ENCODE results near the gene TTLL10. TPM values are rescaled to one million over a fixed set of nuclear protein-coding genes. Genes with fewer than 3 reads are reported as not detected.
A peak's percentile ranks its signal among the peaks of the same experiment; 100 is the strongest.

TTLL10 gene
- total RNA-seq, 1 experiment from 2014 or later, result 0.29 TPM

- Mint-ChIP-seq H3K9me3 (ENCODE audit: unreplicated experiment) (no peaks in the 10 kb centered on the region), H3K36me3 (ENCODE audit: insufficient read depth, unreplicated experiment) (peaks cover 42% of the 10 kb centered on the region), H3K27ac (ENCODE audit: unreplicated experiment) (peak overlapping the region; percentile 81), H3K27me3 (ENCODE audit: insufficient read depth, unreplicated experiment) (no peaks in the 10 kb centered on the region), H3K4me1 (ENCODE audit: low read depth, unreplicated experiment) (no peaks in the 10 kb centered on the region), H3K4me3 (ENCODE audit: unreplicated experiment) (peak overlapping the region; percentile 90)
- no peaks in the 10 kb centered on the region; the same call in 1 of the 2 replicates for H3K36me3 ChIP-seq (ENCODE audit: control insufficient read depth, insufficient read depth, low read length)
- no TSS peak for BruUV-seq (replicated peaks)
- POLR2A ChIA-PET, result interaction anchor here (1.7 kb wide), 1 partner anchor 40 kb away, joined by 5 read pairs; no protein-coding TSS in a partner anchor
- no peak for TF ChIP-seq CTCF (IDR thresholded peaks at IDR 0.05; ENCODE audit: insufficient read depth in 1 of 2, low read depth in 1 of 2, low read length in 1 of 2, severe bottlenecking in 1 of 2, unreplicated experiment in 1 of 2)
- peak; percentile 61 to 64 for DNase-seq
- CTCF ChIA-PET, result interaction anchor here (1.3 kb wide), 1 partner anchor 66 kb away, joined by 3 read pairs; no protein-coding TSS in a partner anchor
- H3K9me3 ChIP-seq, result no peaks in the 10 kb centered on the region
- intact Hi-C loops (cut with micrococcal nuclease; ENCODE audit: unreplicated experiment), result loop anchor here (2.0 to 5.0 kb wide), 2 partner anchors 48 to 148 kb away; partner anchors contain the start of gene C1orf159
- H3K4me3 ChIP-seq (ENCODE audit: low read depth, low read length), result peak overlapping the region; percentile 82
- H3K27me3 ChIP-seq (replicated peaks; ENCODE audit: control insufficient read depth, insufficient read depth, low read length), result no peaks in the 10 kb centered on the region
- peaks cover 17% of the 10 kb centered on the region for H3K4me1 ChIP-seq
Observed at GRCh38 chr1:1164701-1165451, 8.8 kb upstream of the TTLL10 start.

- Mint-ChIP-seq H3K4me3 (ENCODE audit: unreplicated experiment) (peak overlapping the region; percentile 90), H3K27ac (ENCODE audit: unreplicated experiment) (peak overlapping the region; percentile 81), H3K27me3 (ENCODE audit: insufficient read depth, unreplicated experiment) (no peaks in the 10 kb centered on the region), H3K36me3 (ENCODE audit: insufficient read depth, unreplicated experiment) (peaks cover 48% of the 10 kb centered on the region), H3K4me1 (ENCODE audit: low read depth, unreplicated experiment) (no peaks in the 10 kb centered on the region), H3K9me3 (ENCODE audit: unreplicated experiment) (no peaks in the 10 kb centered on the region)
- BruUV-seq (replicated peaks), result no TSS peak
- no peak for TF ChIP-seq CTCF (IDR thresholded peaks at IDR 0.05; ENCODE audit: insufficient read depth in 1 of 2, low read depth in 1 of 2, low read length in 1 of 2, severe bottlenecking in 1 of 2, unreplicated experiment in 1 of 2)
- no peaks in the 10 kb centered on the region for H3K9me3 ChIP-seq
- no peak for DNase-seq
- intact Hi-C loops (cut with micrococcal nuclease; ENCODE audit: unreplicated experiment), result loop anchor here (2.0 kb wide), 1 partner anchor 49 kb away; the partner anchor contains the start of gene C1orf159
- ChIA-PET POLR2A (interaction anchor here (1.7 kb wide), 1 partner anchor 40 kb away, joined by 5 read pairs; no protein-coding TSS in a partner anchor), CTCF (interaction anchor here (0.6 to 1.3 kb wide), 2 partner anchors 66 to 840 kb away, joined by 3 read pairs; no protein-coding TSS in a partner anchor)
- H3K4me3 ChIP-seq (ENCODE audit: low read depth, low read length), result peak overlapping the region; percentile 82
- no peaks in the 10 kb centered on the region; the same call in 1 of the 2 replicates for H3K36me3 ChIP-seq (ENCODE audit: control insufficient read depth, insufficient read depth, low read length)
- H3K4me1 ChIP-seq, result peaks cover 17% of the 10 kb centered on the region
- H3K27me3 ChIP-seq (replicated peaks; ENCODE audit: control insufficient read depth, insufficient read depth, low read length), result no peaks in the 10 kb centered on the region
Observed at GRCh38 chr1:1165485-1165884, 8.2 kb upstream of the TTLL10 start.

- intact Hi-C loops (cut with micrococcal nuclease; ENCODE audit: unreplicated experiment), result loop anchor here (2.0 kb wide), 1 partner anchor 49 kb away; the partner anchor contains the start of gene C1orf159
- H3K4me3 Mint-ChIP-seq (ENCODE audit: unreplicated experiment), result peak overlapping the region; percentile 90
- Histone ChIP-seq H3K4me1 (peaks cover 17% of the 10 kb centered on the region), H3K9me3 (no peaks in the 10 kb centered on the region), H3K4me3 (ENCODE audit: low read depth, low read length) (no peak overlapping the region), H3K27me3 (replicated peaks; ENCODE audit: control insufficient read depth, insufficient read depth, low read length) (no peaks in the 10 kb centered on the region), H3K36me3 (ENCODE audit: control insufficient read depth, insufficient read depth, low read length) (no peaks in the 10 kb centered on the region; the same call in 1 of the 2 replicates)
- CTCF ChIA-PET, result interaction anchor here (0.6 kb wide), 1 partner anchor 839 kb away, joined by 3 read pairs; no protein-coding TSS in a partner anchor
- H3K9me3 Mint-ChIP-seq (ENCODE audit: unreplicated experiment), result no peaks in the 10 kb centered on the region
- no TSS peak for BruUV-seq (replicated peaks)
- peaks cover 48% of the 10 kb centered on the region for H3K36me3 Mint-ChIP-seq (ENCODE audit: insufficient read depth, unreplicated experiment)
- peak overlapping the region; percentile 81 for H3K27ac Mint-ChIP-seq (ENCODE audit: unreplicated experiment)
- DNase-seq, result no peak
- no peak for TF ChIP-seq CTCF (IDR thresholded peaks at IDR 0.05; ENCODE audit: insufficient read depth in 1 of 2, low read depth in 1 of 2, low read length in 1 of 2, severe bottlenecking in 1 of 2, unreplicated experiment in 1 of 2)
- H3K27me3 Mint-ChIP-seq (ENCODE audit: insufficient read depth, unreplicated experiment), result no peaks in the 10 kb centered on the region
- H3K4me1 Mint-ChIP-seq (ENCODE audit: low read depth, unreplicated experiment), result no peaks in the 10 kb centered on the region
- POLR2A ChIA-PET, result no interaction called here
Observed at GRCh38 chr1:1165900-1166421, 7.7 kb upstream of the TTLL10 start.

Measured in Caco-2 (cell line).